ENCODE measurements around the gene PTPRE. TPM values are rescaled to one million over a fixed set of nuclear protein-coding genes. Genes with fewer than 3 reads are reported as not detected.

The PTPRE gene
- polyA plus RNA-seq, 1 of the 3 experiments (the other 2 are of a cell fraction) = 11.8 TPM

DNA sequence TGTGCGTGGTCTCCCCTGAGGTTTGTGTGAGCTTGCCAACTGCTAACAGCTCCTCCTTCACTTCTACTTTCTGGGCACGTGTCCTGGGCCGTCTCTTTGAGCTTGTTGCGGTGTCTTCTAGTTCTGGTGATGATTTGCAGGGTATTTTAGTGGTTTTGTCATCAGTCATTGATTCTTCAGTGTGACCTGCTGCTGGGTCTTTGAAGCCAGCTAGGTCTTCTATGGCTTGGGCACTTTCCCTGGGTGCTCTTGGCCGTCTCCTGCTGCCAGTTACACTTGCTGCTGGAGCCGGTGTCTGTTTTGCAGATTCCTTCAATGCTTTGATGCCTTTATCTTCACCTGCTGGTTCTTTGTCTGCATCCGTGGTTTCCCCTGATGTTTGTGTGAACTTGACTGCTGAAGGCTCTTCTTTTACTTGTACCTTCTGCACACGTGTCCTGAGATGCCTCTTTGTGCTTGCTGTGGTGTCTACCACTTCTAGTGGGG lies 196.4 kb downstream of the PTPRE start (continued):
- TF ChIP-seq, protein P1, sequence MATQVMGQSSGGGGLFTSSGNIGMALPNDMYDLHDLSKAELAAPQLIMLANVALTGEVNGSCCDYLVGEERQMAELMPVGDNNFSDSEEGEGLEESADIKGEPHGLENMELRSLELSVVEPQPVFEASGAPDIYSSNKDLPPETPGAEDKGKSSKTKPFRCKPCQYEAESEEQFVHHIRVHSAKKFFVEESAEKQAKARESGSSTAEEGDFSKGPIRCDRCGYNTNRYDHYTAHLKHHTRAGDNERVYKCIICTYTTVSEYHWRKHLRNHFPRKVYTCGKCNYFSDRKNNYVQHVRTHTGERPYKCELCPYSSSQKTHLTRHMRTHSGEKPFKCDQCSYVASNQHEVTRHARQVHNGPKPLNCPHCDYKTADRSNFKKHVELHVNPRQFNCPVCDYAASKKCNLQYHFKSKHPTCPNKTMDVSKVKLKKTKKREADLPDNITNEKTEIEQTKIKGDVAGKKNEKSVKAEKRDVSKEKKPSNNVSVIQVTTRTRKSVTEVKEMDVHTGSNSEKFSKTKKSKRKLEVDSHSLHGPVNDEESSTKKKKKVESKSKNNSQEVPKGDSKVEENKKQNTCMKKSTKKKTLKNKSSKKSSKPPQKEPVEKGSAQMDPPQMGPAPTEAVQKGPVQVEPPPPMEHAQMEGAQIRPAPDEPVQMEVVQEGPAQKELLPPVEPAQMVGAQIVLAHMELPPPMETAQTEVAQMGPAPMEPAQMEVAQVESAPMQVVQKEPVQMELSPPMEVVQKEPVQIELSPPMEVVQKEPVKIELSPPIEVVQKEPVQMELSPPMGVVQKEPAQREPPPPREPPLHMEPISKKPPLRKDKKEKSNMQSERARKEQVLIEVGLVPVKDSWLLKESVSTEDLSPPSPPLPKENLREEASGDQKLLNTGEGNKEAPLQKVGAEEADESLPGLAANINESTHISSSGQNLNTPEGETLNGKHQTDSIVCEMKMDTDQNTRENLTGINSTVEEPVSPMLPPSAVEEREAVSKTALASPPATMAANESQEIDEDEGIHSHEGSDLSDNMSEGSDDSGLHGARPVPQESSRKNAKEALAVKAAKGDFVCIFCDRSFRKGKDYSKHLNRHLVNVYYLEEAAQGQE (IDR thresholded peaks at IDR 0.05; ENCODE audit: low read depth, low read length) = no peak

DNA sequence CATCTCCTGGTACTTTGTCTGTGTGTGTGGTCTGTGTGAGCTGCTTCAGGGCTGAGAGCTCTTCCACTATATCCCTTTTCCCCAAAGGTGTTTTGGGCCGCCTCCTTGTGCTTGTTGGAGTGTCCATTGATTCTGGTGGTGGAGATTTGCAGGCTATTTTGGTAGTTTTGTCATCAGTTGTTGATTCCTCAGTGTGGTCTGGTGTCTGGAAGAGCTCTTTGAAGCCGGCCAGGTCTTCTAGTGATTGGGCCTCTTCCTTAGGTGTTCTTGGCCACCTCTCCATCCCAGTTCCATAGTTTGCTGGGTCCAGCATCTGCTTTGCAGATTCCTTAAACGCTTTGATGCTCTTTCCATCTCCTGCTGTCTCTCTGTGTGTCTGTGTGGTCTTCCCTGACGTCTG lies 198.5 kb downstream of the PTPRE start:
- Histone ChIP-seq H3K27ac (ENCODE audit: low read depth in 2 of 2, low read length in 1 of 2) (no peak overlapping the region), H3K9ac (no peak overlapping the region), H3K9me2 (no peaks in the 10 kb centered on the region), H4K20me1 (ENCODE audit: insufficient read depth) (peaks cover 8% of the 10 kb centered on the region; the same call in 1 of the 2 replicates), H3K36me3 (replicated peaks in 1 of 2; ENCODE audit: control insufficient read depth in 1 of 2, insufficient read depth in 2 of 2, low read length in 1 of 2) (peaks cover 42 to 85% of the 10 kb centered on the region in 2 experiments), H3K4me1 (ENCODE audit: control insufficient read depth in 1 of 2, insufficient read depth in 2 of 2, low read depth in 1 of 2, low read length in 1 of 2) (no peaks in the 10 kb centered on the region), H3K4me3 (ENCODE audit: low read depth in 2 of 2, low read length in 1 of 2) (no peak overlapping the region), H3K4me2 (no peak overlapping the region), H3K9me3 (no peaks in the 10 kb centered on the region), H3F3A (replicated peaks; ENCODE audit: insufficient read depth) (no peaks in the 10 kb centered on the region), H3K27me3 (ENCODE audit: insufficient read depth) (no peaks in the 10 kb centered on the region), H3K79me2 (ENCODE audit: insufficient read depth) (peaks cover 19% of the 10 kb centered on the region; the same call in 1 of the 2 replicates), H2AFZ (ENCODE audit: low read depth) (no peak overlapping the region)
- DNase-seq = no peak
- no peak for TF ChIP-seq JUND (IDR thresholded peaks at IDR 0.05)
- TF ChIP-seq, protein P2, sequence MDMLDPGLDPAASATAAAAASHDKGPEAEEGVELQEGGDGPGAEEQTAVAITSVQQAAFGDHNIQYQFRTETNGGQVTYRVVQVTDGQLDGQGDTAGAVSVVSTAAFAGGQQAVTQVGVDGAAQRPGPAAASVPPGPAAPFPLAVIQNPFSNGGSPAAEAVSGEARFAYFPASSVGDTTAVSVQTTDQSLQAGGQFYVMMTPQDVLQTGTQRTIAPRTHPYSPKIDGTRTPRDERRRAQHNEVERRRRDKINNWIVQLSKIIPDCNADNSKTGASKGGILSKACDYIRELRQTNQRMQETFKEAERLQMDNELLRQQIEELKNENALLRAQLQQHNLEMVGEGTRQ (IDR thresholded peaks at IDR 0.05; ENCODE audit: borderline replicate concordance, low read depth, low read length) = no peak
- TF ChIP-seq CHD2 (IDR thresholded peaks at IDR 0.05; ENCODE audit: low read length, partially characterized antibody) = no peak
- no peak for TF ChIP-seq FOXJ3 (CRISPR knock-in tag; IDR thresholded peaks at IDR 0.05)
- no peak for TF ChIP-seq FOXM1 (IDR thresholded peaks at IDR 0.05; ENCODE audit: low read depth)
- TF ChIP-seq, protein P3, sequence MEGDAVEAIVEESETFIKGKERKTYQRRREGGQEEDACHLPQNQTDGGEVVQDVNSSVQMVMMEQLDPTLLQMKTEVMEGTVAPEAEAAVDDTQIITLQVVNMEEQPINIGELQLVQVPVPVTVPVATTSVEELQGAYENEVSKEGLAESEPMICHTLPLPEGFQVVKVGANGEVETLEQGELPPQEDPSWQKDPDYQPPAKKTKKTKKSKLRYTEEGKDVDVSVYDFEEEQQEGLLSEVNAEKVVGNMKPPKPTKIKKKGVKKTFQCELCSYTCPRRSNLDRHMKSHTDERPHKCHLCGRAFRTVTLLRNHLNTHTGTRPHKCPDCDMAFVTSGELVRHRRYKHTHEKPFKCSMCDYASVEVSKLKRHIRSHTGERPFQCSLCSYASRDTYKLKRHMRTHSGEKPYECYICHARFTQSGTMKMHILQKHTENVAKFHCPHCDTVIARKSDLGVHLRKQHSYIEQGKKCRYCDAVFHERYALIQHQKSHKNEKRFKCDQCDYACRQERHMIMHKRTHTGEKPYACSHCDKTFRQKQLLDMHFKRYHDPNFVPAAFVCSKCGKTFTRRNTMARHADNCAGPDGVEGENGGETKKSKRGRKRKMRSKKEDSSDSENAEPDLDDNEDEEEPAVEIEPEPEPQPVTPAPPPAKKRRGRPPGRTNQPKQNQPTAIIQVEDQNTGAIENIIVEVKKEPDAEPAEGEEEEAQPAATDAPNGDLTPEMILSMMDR (IDR thresholded peaks at IDR 0.05) = no peak
- no peak for TF ChIP-seq MXI1 (IDR thresholded peaks at IDR 0.05; ENCODE audit: low read depth, low read length)
- TF ChIP-seq, protein P4, sequence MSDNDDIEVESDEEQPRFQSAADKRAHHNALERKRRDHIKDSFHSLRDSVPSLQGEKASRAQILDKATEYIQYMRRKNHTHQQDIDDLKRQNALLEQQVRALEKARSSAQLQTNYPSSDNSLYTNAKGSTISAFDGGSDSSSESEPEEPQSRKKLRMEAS (IDR thresholded peaks at IDR 0.05; ENCODE audit: low read depth) = no peak
- TF ChIP-seq NRF1 (IDR thresholded peaks at IDR 0.05; ENCODE audit: low read depth, low read length) = no peak
- no peak for TF ChIP-seq NFIC (IDR thresholded peaks at IDR 0.05; ENCODE audit: borderline replicate concordance)
- no peak for TF ChIP-seq ELF1 (IDR thresholded peaks at IDR 0.05)
- TF ChIP-seq, protein P5, sequence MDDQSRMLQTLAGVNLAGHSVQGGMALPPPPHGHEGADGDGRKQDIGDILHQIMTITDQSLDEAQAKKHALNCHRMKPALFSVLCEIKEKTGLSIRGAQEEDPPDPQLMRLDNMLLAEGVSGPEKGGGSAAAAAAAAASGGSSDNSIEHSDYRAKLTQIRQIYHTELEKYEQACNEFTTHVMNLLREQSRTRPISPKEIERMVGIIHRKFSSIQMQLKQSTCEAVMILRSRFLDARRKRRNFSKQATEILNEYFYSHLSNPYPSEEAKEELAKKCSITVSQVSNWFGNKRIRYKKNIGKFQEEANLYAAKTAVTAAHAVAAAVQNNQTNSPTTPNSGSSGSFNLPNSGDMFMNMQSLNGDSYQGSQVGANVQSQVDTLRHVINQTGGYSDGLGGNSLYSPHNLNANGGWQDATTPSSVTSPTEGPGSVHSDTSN (IDR thresholded peaks at IDR 0.05) = no peak
- TF ChIP-seq TCF12 (IDR thresholded peaks at IDR 0.05) = no peak
- TF ChIP-seq, protein P6, sequence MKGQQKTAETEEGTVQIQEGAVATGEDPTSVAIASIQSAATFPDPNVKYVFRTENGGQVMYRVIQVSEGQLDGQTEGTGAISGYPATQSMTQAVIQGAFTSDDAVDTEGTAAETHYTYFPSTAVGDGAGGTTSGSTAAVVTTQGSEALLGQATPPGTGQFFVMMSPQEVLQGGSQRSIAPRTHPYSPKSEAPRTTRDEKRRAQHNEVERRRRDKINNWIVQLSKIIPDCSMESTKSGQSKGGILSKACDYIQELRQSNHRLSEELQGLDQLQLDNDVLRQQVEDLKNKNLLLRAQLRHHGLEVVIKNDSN (IDR thresholded peaks at IDR 0.05; ENCODE audit: borderline replicate concordance, low read depth) = no peak
- TF ChIP-seq, protein P1 (IDR thresholded peaks at IDR 0.05; ENCODE audit: low read depth, low read length) = no peak
- TF ChIP-seq SIN3A (IDR thresholded peaks at IDR 0.05; ENCODE audit: borderline replicate concordance, low read depth, low read length) = no peak
- ChIA-PET POLR2A (no interaction called here), CTCF (interaction anchor here (1.6 kb wide), 1 partner anchor 36 kb away, joined by 3 read pairs; no protein-coding TSS in a partner anchor)
- 100% methylated on average over 4 of the region's 4 CpGs for WGBS (ENCODE audit: low lambda C conversion rate)
